K562 (cell line): Measurements from ENCODE around the gene SETD1B. TPM values are rescaled to one million over a fixed set of nuclear protein-coding genes. Genes with fewer than 3 reads are reported as not detected.

Experiments
- CTCFL ChIP-seq: IDR thresholded peaks from 2 replicates; pipeline ENCODE4 v1.6.1; 2011; ENCODE audit warnings: borderline replicate concordance, low read depth, mild to moderate bottlenecking, moderate library complexity, low read length; ENCODE audit not compliant: insufficient read depth, poor library complexity, severe bottlenecking
- E2F6 ChIP-seq, 2 experiments: IDR thresholded peaks; 2 replicates each; pipeline ENCODE4 v1.6.1; 2011; ENCODE audit warnings: borderline replicate concordance in 1 of 2, control low read depth in 1 of 2, low read depth in 1 of 2, low read length in 1 of 2, mild to moderate bottlenecking in 1 of 2, mixed read lengths in 1 of 2, moderate library complexity in 1 of 2; ENCODE audit not compliant: insufficient read depth in 1 of 2, insufficient read length in 1 of 2, poor library complexity in 1 of 2, severe bottlenecking in 1 of 2; ENCODE audit errors: extremely low read depth in 1 of 2
- FOSL1 ChIP-seq: fragments of 200-800 bp; sonication (Bioruptor generic); conservative IDR thresholded peaks from 2 replicates; pipeline ENCODE4 v1.6.1; 2016; ENCODE audit warnings: missing genetic modification characterization, missing compliant biosample characterization
- FOXK2 ChIP-seq, 2 experiments: fragments of 450-650 bp; IDR thresholded peaks in 1 of 2; conservative IDR thresholded peaks in 1 of 2; 2 replicates each; pipeline ENCODE4 v1.6.1; 2016; ENCODE audit warnings: low read depth in 2 of 2, mild to moderate bottlenecking in 1 of 2
- GATAD2A ChIP-seq: fragments of 450-650 bp; IDR thresholded peaks from 2 replicates; pipeline ENCODE4 v1.6.1; 2017
- IRF1 ChIP-seq: sonication (generic); formaldehyde crosslinking; IDR thresholded peaks from 2 replicates; pipeline ENCODE4 v1.8.0; 2022; ENCODE audit warnings: missing genetic modification reagents, mild to moderate bottlenecking, borderline replicate concordance
- JUN ChIP-seq, 2 experiments: sonication (generic) in 1 of 2; formaldehyde crosslinking in 1 of 2; IDR thresholded peaks; 2 replicates each; pipeline versions ENCODE4 v1.6.1 to v1.8.0; 2012 to 2022; ENCODE audit warnings: borderline replicate concordance in 2 of 2, mild to moderate bottlenecking in 2 of 2, improper control_type of control experiment in 1 of 2, low read depth in 1 of 2, low read length in 1 of 2, missing genetic modification reagents in 1 of 2
- KDM2B ChIP-seq: fragments of 250-450 bp; sonication (Bioruptor Pico); IDR thresholded peaks from 2 replicates; pipeline ENCODE4 v1.8.0; 2021; ENCODE audit warnings: mild to moderate bottlenecking, moderate library complexity
- NR3C1 ChIP-seq: sonication (generic); formaldehyde crosslinking; IDR thresholded peaks from 2 replicates; pipeline ENCODE4 v1.8.1; 2022; ENCODE audit warnings: missing genetic modification reagents
- PRMT5 ChIP-seq: sonication (generic); formaldehyde crosslinking; IDR thresholded peaks from 2 replicates; pipeline ENCODE4 v1.5.0; 2020; ENCODE audit warnings: missing genetic modification reagents
- PYGO2 ChIP-seq: fragments of 450-650 bp; IDR thresholded peaks from 2 replicates; pipeline ENCODE4 v1.6.1; 2016; ENCODE audit warnings: mild to moderate bottlenecking, missing genetic modification characterization, moderate library complexity, missing compliant biosample characterization
- SMAD4 ChIP-seq: fragments of 250-450 bp; sonication (Bioruptor Pico); conservative IDR thresholded peaks from 2 replicates; pipeline ENCODE4 v1.8.0; 2021; ENCODE audit warnings: inconsistent platforms, mild to moderate bottlenecking, moderate library complexity
- SREBF2 ChIP-seq: sonication (generic); formaldehyde crosslinking; IDR thresholded peaks from 2 replicates; pipeline ENCODE4 v1.4.0; 2020; ENCODE audit warnings: mild to moderate bottlenecking, missing genetic modification reagents
- TFAP4 ChIP-seq: sonication (generic); formaldehyde crosslinking; IDR thresholded peaks from 2 replicates; pipeline ENCODE4 v1.8.0; 2022; ENCODE audit warnings: missing genetic modification reagents, mild to moderate bottlenecking, moderate library complexity, borderline replicate concordance
- ZNF165 ChIP-seq: fragments of 250-450 bp; sonication (Bioruptor Pico); IDR thresholded peaks from 2 replicates; pipeline ENCODE4 v1.4.0; 2020; ENCODE audit warnings: borderline replicate concordance
- ZNF175 ChIP-seq: fragments of 200-800 bp; sonication (Bioruptor generic); IDR thresholded peaks from 2 replicates; pipeline ENCODE4 v1.6.1; 2016; ENCODE audit warnings: low read depth, mild to moderate bottlenecking, missing genetic modification characterization, missing compliant biosample characterization
- polyA plus RNA-seq, 8 experiments: library from polyadenylated mRNA; depleted of rRNA in 4 of 8; stranded (reverse) in 5 of 8; unstranded in 3 of 8; fragments of >200 nt; fragmentation: Nextera tagmentation in 2 of 8; fragmentation: Illumina TruSeq in 1 of 8; extraction: Ambion mirVana in 2 of 8; extraction: Trizol in 1 of 8; gene quantifications; 2 replicates each; pipeline versions ENCODE4 v1.2.1 to v1.2.3, GENCODE V29; 2011 to 2014; ENCODE audit warnings: inconsistent platforms in 1 of 8, missing spikeins in 1 of 8
- total RNA-seq, 7 experiments: library from RNA; depleted of rRNA in 6 of 7; stranded (reverse); fragments of >200 nt in 6 of 7; fragmentation: Illumina TruSeq in 2 of 7; extraction: Trizol in 2 of 7; gene quantifications; 2 replicates each; pipeline versions ENCODE4 v1.2.1 to v1.2.3, GENCODE V29; 2011 to 2021; ENCODE audit warnings: low replicate concordance in 1 of 7
- TF ChIP-seq, protein P1 (sequence below): sonication (generic); formaldehyde crosslinking; IDR thresholded peaks from 2 replicates; pipeline ENCODE4 v1.8.0; 2022; ENCODE audit warnings: mild to moderate bottlenecking, missing genetic modification reagents

The SETD1B gene
- total and polyA plus RNA-seq, 9 of the 15 experiments (the other 6 are each of a cell fraction or from before 2014, with no cell fraction given): 0.48 to 26.6 (median 2.3) TPM

DNA sequence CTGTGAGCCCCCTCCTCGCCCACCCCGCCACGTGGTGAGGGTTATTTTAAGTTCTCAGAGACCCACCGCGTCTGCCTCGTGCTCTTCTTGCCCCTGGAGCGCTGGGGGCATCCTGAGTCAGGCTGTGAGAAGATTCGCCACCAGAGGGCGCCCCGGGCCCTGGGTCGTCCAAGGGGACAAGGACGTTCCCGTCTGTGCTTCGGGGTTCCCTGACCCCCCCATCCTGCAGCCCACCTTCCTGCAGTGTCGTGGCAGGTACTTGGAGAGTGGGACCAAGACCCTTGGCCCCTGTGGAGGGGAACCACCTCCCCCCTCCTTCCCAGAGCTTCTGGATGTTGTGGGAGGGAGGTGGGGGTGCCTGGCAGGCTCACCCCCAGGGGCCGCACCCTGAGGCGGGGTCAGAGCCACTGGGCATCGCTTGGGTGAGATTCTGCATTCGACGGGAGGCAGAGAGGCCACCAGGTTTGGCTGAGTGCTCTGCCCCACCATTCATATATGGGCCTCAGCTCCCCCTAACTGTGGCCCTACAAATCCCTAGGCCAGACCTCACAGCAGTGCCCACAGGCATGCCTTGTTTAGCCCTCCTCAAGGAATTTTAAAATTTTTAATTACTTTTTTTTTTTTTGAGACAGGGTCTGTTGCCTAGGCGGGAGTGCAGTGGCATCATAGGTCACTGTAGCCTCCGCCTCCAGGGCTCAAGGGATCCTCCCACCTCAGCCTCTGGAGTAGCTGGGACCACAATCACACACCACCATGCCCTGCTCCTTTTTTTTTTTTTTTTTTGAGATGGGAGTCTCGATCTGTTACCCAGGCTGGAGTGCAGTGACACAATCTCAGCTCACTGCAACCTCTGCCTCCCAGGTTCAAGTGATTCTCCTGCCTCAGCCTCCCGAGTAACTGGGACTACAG, 27.4 kb upstream of the SETD1B start (continued):
- TF ChIP-seq GATAD2A (0 out of 2 replicates have a peak, but pooled peaks have one; percentile 56), FOXK2 (conservative IDR thresholded peaks at IDR 0.05 in 1 of 2, IDR thresholded peaks at IDR 0.05 in 1 of 2; ENCODE audit: low read depth in 2 of 2) (no peak), E2F6 (IDR thresholded peaks at IDR 0.05; ENCODE audit: borderline replicate concordance in 1 of 2, extremely low read depth in 1 of 2, insufficient read depth in 1 of 2, insufficient read length in 1 of 2, low read depth in 1 of 2, low read length in 1 of 2, poor library complexity in 1 of 2, severe bottlenecking in 1 of 2) (peak in 1 of 2 experiments; percentile 37), SREBF2 (CRISPR knock-in tag) (no peak), CTCFL (peak; percentile 63), FOSL1 (tag) (no peak), ZNF165 (CRISPR knock-in tag) (no peak), PRMT5 (CRISPR knock-in tag) (no peak), ZNF175 (CRISPR knock-in tag) (no peak), KDM2B (CRISPR knock-in tag) (no peak), TFAP4 (CRISPR knock-in tag) (peak; percentile 58; the same call in 1 of the 2 replicates), IRF1 (no peak), NR3C1 (CRISPR knock-in tag) (no peak), SMAD4 (CRISPR knock-in tag) (no peak), JUN (IDR thresholded peaks at IDR 0.05; ENCODE audit: borderline replicate concordance, low read depth, low read length) (no peak), JUN (CRISPR knock-in tag; IDR thresholded peaks at IDR 0.05; ENCODE audit: borderline replicate concordance) (0 out of 2 replicates have a peak, but pooled peaks have one; percentile 30), PYGO2 (no peak)
- TF ChIP-seq, protein P1, sequence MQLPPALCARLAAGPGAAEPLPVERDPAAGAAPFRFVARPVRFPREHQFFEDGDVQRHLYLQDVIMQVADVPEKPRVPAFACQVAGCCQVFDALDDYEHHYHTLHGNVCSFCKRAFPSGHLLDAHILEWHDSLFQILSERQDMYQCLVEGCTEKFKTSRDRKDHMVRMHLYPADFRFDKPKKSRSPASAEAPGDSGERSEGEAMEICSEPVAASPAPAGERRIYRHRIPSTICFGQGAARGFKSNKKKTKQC (CRISPR knock-in tag): peak; percentile 32; the same call in 1 of the 2 replicates
